Trophoblast cell (in vitro differentiated cells and primary cell): ENCODE measurements around the gene GRM2.
A peak's percentile ranks its signal among the peaks of the same experiment; 100 is the strongest.

Source experiments
- DNase-seq, 2 donors: peaks; one replicate each; pipeline ENCODE4 v3.0.0-alpha.2; 2016
- H2AFZ ChIP-seq: 2 replicates; pipeline ENCODE4 v1.6.1; 2013; ENCODE audit warnings: low read length, moderate library complexity, mild to moderate bottlenecking; ENCODE audit not compliant: insufficient read depth, poor library complexity
- H2AK5ac ChIP-seq: 2 replicates; pipeline ENCODE4 v1.6.1; 2013; ENCODE audit warnings: mild to moderate bottlenecking, low read length
- H2BK120ac ChIP-seq: 2 replicates; pipeline ENCODE4 v1.6.1; 2013; ENCODE audit warnings: low read length, mild to moderate bottlenecking, moderate library complexity; ENCODE audit not compliant: insufficient read depth, poor library complexity
- H2BK12ac ChIP-seq: 2 replicates; pipeline ENCODE4 v1.6.1; 2013; ENCODE audit warnings: mild to moderate bottlenecking, low read length, moderate library complexity
- H2BK5ac ChIP-seq: 2 replicates; pipeline ENCODE4 v1.6.1; 2013; ENCODE audit warnings: low read length, low read depth, moderate library complexity, mild to moderate bottlenecking; ENCODE audit not compliant: poor library complexity
- H3K14ac ChIP-seq: 2 replicates; pipeline ENCODE4 v1.6.1; 2013; ENCODE audit warnings: mild to moderate bottlenecking, low read length
- H3K18ac ChIP-seq: 2 replicates; pipeline ENCODE4 v1.6.1; 2013; ENCODE audit warnings: mild to moderate bottlenecking, low read length
- H3K23ac ChIP-seq: 2 replicates; pipeline ENCODE4 v1.6.1; 2013; ENCODE audit warnings: low read length
- H3K27ac ChIP-seq: 2 replicates; pipeline ENCODE4 v1.5.1; 2013; ENCODE audit warnings: low read depth, mild to moderate bottlenecking, inconsistent platforms, low read length, moderate library complexity
- H3K27me3 ChIP-seq: 2 replicates; pipeline ENCODE4 v1.6.1; 2013; ENCODE audit warnings: inconsistent platforms, mild to moderate bottlenecking, low read length, moderate library complexity; ENCODE audit not compliant: insufficient read depth
- H3K36me3 ChIP-seq, 2 experiments: 1 replicate in 1 of 2; 2 replicates in 1 of 2; pipeline ENCODE4 v1.6.1; 2013; ENCODE audit warnings: low read length in 2 of 2, mild to moderate bottlenecking in 2 of 2, moderate library complexity in 1 of 2; ENCODE audit not compliant: insufficient read depth in 2 of 2, control insufficient read depth in 1 of 2
- H3K4ac ChIP-seq: 2 replicates; pipeline ENCODE4 v1.6.1; 2013; ENCODE audit warnings: low read depth, mild to moderate bottlenecking, low read length, moderate library complexity
- H3K4me1 ChIP-seq, 2 experiments: 1 replicate in 1 of 2; 2 replicates in 1 of 2; pipeline ENCODE4 v1.6.1; 2013; ENCODE audit warnings: low read length in 2 of 2, mild to moderate bottlenecking in 2 of 2, moderate library complexity in 1 of 2; ENCODE audit not compliant: insufficient read depth in 2 of 2, control insufficient read depth in 1 of 2
- H3K4me2 ChIP-seq: 2 replicates; pipeline ENCODE4 v1.6.1; 2013; ENCODE audit warnings: inconsistent platforms, mild to moderate bottlenecking, low read length, moderate library complexity
- H3K4me3 ChIP-seq: 2 replicates; pipeline ENCODE4 v1.5.1; 2013; ENCODE audit warnings: mild to moderate bottlenecking, low read depth, low read length, inconsistent platforms
- H3K79me1 ChIP-seq: one replicate; pipeline ENCODE4 v1.6.1; 2013; ENCODE audit warnings: low read length
- H3K79me2 ChIP-seq: 2 replicates; pipeline ENCODE4 v1.6.1; 2013; ENCODE audit warnings: low read length, mild to moderate bottlenecking; ENCODE audit not compliant: control insufficient read depth, insufficient read depth, poor library complexity
- H3K9ac ChIP-seq: 2 replicates; pipeline ENCODE4 v1.6.1; 2013; ENCODE audit warnings: mild to moderate bottlenecking, low read length
- H3K9me3 ChIP-seq: 2 replicates; pipeline ENCODE4 v1.6.1; 2013; ENCODE audit warnings: low read depth, mild to moderate bottlenecking, control low read depth, inconsistent platforms, low read length; ENCODE audit not compliant: insufficient read depth
- H4K12ac ChIP-seq: 2 replicates; pipeline ENCODE4 v1.6.1; 2013; ENCODE audit warnings: low read depth, mild to moderate bottlenecking, low read length, moderate library complexity
- H4K8ac ChIP-seq: 2 replicates; pipeline ENCODE4 v1.6.1; 2013; ENCODE audit warnings: low read depth, mild to moderate bottlenecking, low read length, moderate library complexity
- H4K91ac ChIP-seq: one replicate; pipeline ENCODE4 v1.6.1; 2013; ENCODE audit warnings: low read depth, mild to moderate bottlenecking, low read length, moderate library complexity
- WGBS: extraction: QIAGEN DNeasy Blood & Tissue Kit; methylation state at CpG from one replicate; pipeline ENCODE4 v1.1.7; 2013; ENCODE audit warnings: missing lambda C conversion rate; ENCODE audit not compliant: insufficient read length, insufficient coverage; ENCODE audit errors: extremely low coverage; 5-methylcytosine and 5-hydroxymethylcytosine counted together

GRM2 gene

GRCh38 chr3:51717446-51717845 lies 10.6 kb downstream of the GRM2 start:
- Histone ChIP-seq H3K18ac (no peak overlapping the region), H3K4me2 (no peak overlapping the region), H2AK5ac (no peak overlapping the region), H3K79me1 (no peaks in the 10 kb centered on the region), H2BK5ac (no peak overlapping the region), H4K12ac (no peak overlapping the region), H3K9ac (no peak overlapping the region), H3K79me2 (no peaks in the 10 kb centered on the region), H3K36me3 (no peaks in the 10 kb centered on the region), H3K14ac (no peak overlapping the region), H2AFZ (no peak overlapping the region), H3K4me1 (no peaks in the 10 kb centered on the region), H3K9me3 (peaks cover 2% of the 10 kb centered on the region), H3K23ac (no peak overlapping the region), H2BK120ac (no peak overlapping the region), H3K27ac (no peak overlapping the region), H4K8ac (no peak overlapping the region), H3K4ac (no peak overlapping the region), H2BK12ac (no peak overlapping the region), H4K91ac (no peak overlapping the region), H3K27me3 (no peaks in the 10 kb centered on the region), H3K4me3 (no peak overlapping the region)
- no CpG with 5 or more reads among the region's 10 CpGs for WGBS
- DNase-seq: no peak

GRCh38 chr3:51717947-51718346 lies 11.1 kb downstream of the GRM2 start:
- Histone ChIP-seq H3K9ac (no peak overlapping the region), H2BK120ac (no peak overlapping the region), H4K8ac (no peak overlapping the region), H3K79me1 (no peaks in the 10 kb centered on the region), H2BK12ac (no peak overlapping the region), H3K4me3 (no peak overlapping the region), H3K14ac (no peak overlapping the region), H2BK5ac (no peak overlapping the region), H3K27ac (no peak overlapping the region), H2AK5ac (no peak overlapping the region), H3K23ac (no peak overlapping the region), H3K79me2 (no peaks in the 10 kb centered on the region), H3K4me2 (no peak overlapping the region), H3K4ac (no peak overlapping the region), H3K27me3 (no peaks in the 10 kb centered on the region), H3K9me3 (peaks cover 2% of the 10 kb centered on the region), H2AFZ (no peak overlapping the region), H4K12ac (no peak overlapping the region), H3K18ac (no peak overlapping the region), H4K91ac (no peak overlapping the region), H3K36me3 (no peaks in the 10 kb centered on the region), H3K4me1 (no peaks in the 10 kb centered on the region)
- no CpG with 5 or more reads among the region's 7 CpGs for WGBS
- no peak for DNase-seq

GRCh38 chr3:51718547-51719409 lies 11.9 kb downstream of the GRM2 start:
- Histone ChIP-seq H2AFZ (no peak overlapping the region), H2BK5ac (no peak overlapping the region), H3K9ac (no peak overlapping the region), H3K4me3 (no peak overlapping the region), H3K27me3 (no peaks in the 10 kb centered on the region), H3K4me2 (no peak overlapping the region), H4K8ac (no peak overlapping the region), H4K91ac (no peak overlapping the region), H3K4ac (no peak overlapping the region), H4K12ac (no peak overlapping the region), H3K9me3 (peaks cover 2% of the 10 kb centered on the region), H3K36me3 (no peaks in the 10 kb centered on the region), H3K18ac (no peak overlapping the region), H2BK12ac (no peak overlapping the region), H3K79me2 (no peaks in the 10 kb centered on the region), H3K4me1 (no peaks in the 10 kb centered on the region), H2AK5ac (no peak overlapping the region), H2BK120ac (no peak overlapping the region), H3K14ac (no peak overlapping the region), H3K79me1 (no peaks in the 10 kb centered on the region), H3K23ac (no peak overlapping the region), H3K27ac (no peak overlapping the region)
- DNase-seq: peak; percentile 40 to 53
- whole genome bisulfite sequencing: no CpG with 5 or more reads among the region's 16 CpGs

GRCh38 chr3:51719410-51720025 lies 12.7 kb downstream of the GRM2 start:
- no peak overlapping the region for H3K4ac ChIP-seq
- H3K14ac ChIP-seq: no peak overlapping the region
- WGBS: no CpG with 5 or more reads among the region's 5 CpGs
- no peak overlapping the region for H2BK5ac ChIP-seq
- H2BK12ac ChIP-seq: no peak overlapping the region
- no peak overlapping the region for H4K91ac ChIP-seq
- no peaks in the 10 kb centered on the region for H3K27me3 ChIP-seq
- no peak overlapping the region for H3K27ac ChIP-seq
- H3K4me1 ChIP-seq: no peaks in the 10 kb centered on the region
- no peak overlapping the region for H3K4me3 ChIP-seq
- H3K36me3 ChIP-seq: no peaks in the 10 kb centered on the region
- no peak overlapping the region for H3K4me2 ChIP-seq
- H2AFZ ChIP-seq: no peak overlapping the region
- H3K9ac ChIP-seq: no peak overlapping the region
- H3K23ac ChIP-seq: no peak overlapping the region
- no peaks in the 10 kb centered on the region for H3K79me2 ChIP-seq
- H2AK5ac ChIP-seq: no peak overlapping the region
- peaks cover 2% of the 10 kb centered on the region for H3K9me3 ChIP-seq
- H4K8ac ChIP-seq: no peak overlapping the region
- H3K79me1 ChIP-seq: no peaks in the 10 kb centered on the region
- no peak overlapping the region for H2BK120ac ChIP-seq
- no peak overlapping the region for H4K12ac ChIP-seq
- DNase-seq: no peak
- H3K18ac ChIP-seq: no peak overlapping the region
